ENCODE data around the gene LMNB1.
A peak's percentile ranks its signal among the peaks of the same experiment; 100 is the strongest.

LMNB1 gene

DNA sequence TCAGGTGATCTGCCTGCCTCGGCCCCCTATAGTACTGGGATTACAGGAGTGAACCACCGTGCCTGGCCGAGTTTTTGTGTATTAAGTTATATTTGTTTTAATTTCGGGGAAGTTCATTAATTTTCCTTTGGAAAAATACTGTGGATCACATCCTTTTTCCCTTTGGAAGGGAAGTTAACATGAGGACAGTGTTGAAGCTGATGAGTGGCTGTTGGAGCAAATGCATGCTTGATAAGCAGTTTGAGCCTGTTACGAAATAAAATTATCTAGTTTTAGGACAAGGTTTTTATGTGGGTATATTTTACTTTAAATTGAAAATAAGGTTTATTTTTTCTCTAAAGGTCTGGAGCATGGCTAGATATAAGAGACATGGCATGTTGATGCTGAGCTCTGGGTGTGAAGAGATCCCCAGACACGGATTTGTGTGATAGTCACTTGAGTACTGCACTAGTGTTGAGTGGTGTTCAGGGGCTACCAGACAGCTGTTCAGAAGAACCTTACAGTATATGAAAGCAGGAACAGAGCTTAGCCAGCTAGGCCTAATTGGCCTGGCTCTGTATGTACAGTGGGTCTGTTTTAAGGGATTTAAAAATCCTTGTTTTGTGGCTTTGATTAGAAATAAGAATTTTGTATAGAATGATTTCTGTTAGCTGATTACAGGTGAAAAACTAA is 17.4 kb downstream of the LMNB1 start:
- CTCF ChIA-PET, result interaction anchor here (0.6 to 1.6 kb wide), 10 partner anchors 8 to 149 kb away, joined by 3 to 9 read pairs (median 4); partner anchors contain the start of gene LMNB1
- POLR2A ChIA-PET, result interaction anchor here (0.5 kb wide), 1 partner anchor 14 kb away, joined by 3 read pairs; no protein-coding TSS in a partner anchor
- Histone ChIP-seq H3K4me1 (ENCODE audit: control extremely low read depth in 1 of 4, control insufficient read depth in 4 of 4, insufficient read depth in 4 of 4, low read length in 3 of 4) (peaks cover 0 to under 1% (median 0%) of the 10 kb centered on the region in 4 experiments), H3K27ac (ENCODE audit: insufficient read depth in 1 of 2, low read depth in 1 of 2, low read length in 2 of 2, poor library complexity in 1 of 2, severe bottlenecking in 2 of 2) (no peak overlapping the region), H3K27me3 (replicated peaks in 2 of 5; ENCODE audit: control insufficient read depth in 4 of 5, insufficient read depth in 5 of 5, low read length in 4 of 5) (no peaks in the 10 kb centered on the region), H3K9me3 (ENCODE audit: control extremely low read depth in 1 of 5, control insufficient read depth in 4 of 5, insufficient read depth in 2 of 5, low read depth in 1 of 5, low read length in 4 of 5) (no peaks in the 10 kb centered on the region), H3K4me3 (ENCODE audit: control insufficient read depth in 1 of 7, extremely low read depth in 1 of 7, insufficient read depth in 4 of 7, low read depth in 2 of 7, low read length in 6 of 7) (no peak overlapping the region), H3K36me3 (ENCODE audit: control insufficient read depth in 4 of 4, insufficient read depth in 4 of 4, low read length in 3 of 4) (peaks cover 0 to 9% (median 1%) of the 10 kb centered on the region in 4 experiments)
- no peak for DNase-seq
- WGBS (ENCODE audit: insufficient coverage), result 84% methylated on average over 6 of the region's 6 CpGs

DNA sequence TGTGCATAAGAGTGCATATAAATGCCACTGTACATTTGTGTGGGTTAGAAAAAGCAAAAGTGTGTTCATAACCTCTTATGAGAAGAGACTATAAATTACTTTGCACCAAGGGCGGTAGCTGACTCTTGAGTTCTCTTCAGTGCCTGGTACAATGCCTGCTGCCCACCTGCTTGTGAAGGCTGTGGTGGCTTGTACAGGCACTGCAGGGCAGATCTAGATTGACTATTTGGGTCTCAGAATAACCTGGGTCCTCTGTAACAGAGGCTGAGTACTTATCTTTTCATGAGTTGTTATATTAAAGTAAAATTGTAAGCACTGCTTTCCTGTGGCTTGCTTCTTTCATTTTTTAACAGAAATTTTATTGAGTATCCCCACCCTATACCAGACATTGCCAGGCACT is 22.8 kb downstream of the LMNB1 start:
- peaks cover 0 to 15% (median 1%) of the 10 kb centered on the region in 4 experiments for H3K36me3 ChIP-seq (ENCODE audit: control insufficient read depth in 4 of 4, insufficient read depth in 4 of 4, low read length in 3 of 4)
- POLR2A ChIA-PET, result no interaction called here
- CTCF ChIA-PET, result interaction anchor here (0.6 to 7.4 kb wide), 5 partner anchors 14 to 121 kb away, joined by 3 to 112 read pairs (median 3); no protein-coding TSS in a partner anchor
- 86% methylated on average over 1 of the region's 1 CpG for WGBS (ENCODE audit: insufficient coverage)
- H3K4me3 ChIP-seq (ENCODE audit: control insufficient read depth in 1 of 7, extremely low read depth in 1 of 7, insufficient read depth in 4 of 7, low read depth in 2 of 7, low read length in 6 of 7), result no peak overlapping the region
- H3K27me3 ChIP-seq (replicated peaks in 2 of 5; ENCODE audit: control insufficient read depth in 4 of 5, insufficient read depth in 5 of 5, low read length in 4 of 5), result no peaks in the 10 kb centered on the region
- DNase-seq, result no peak
- H3K27ac ChIP-seq (ENCODE audit: insufficient read depth in 1 of 2, low read depth in 1 of 2, low read length in 2 of 2, poor library complexity in 1 of 2, severe bottlenecking in 2 of 2), result no peak overlapping the region
- no peaks in the 10 kb centered on the region for H3K9me3 ChIP-seq (ENCODE audit: control extremely low read depth in 1 of 5, control insufficient read depth in 4 of 5, insufficient read depth in 2 of 5, low read depth in 1 of 5, low read length in 4 of 5)
- H3K4me1 ChIP-seq (ENCODE audit: control extremely low read depth in 1 of 4, control insufficient read depth in 4 of 4, insufficient read depth in 4 of 4, low read length in 3 of 4), result peaks cover 0 to 19% (median 8%) of the 10 kb centered on the region in 4 experiments

DNA sequence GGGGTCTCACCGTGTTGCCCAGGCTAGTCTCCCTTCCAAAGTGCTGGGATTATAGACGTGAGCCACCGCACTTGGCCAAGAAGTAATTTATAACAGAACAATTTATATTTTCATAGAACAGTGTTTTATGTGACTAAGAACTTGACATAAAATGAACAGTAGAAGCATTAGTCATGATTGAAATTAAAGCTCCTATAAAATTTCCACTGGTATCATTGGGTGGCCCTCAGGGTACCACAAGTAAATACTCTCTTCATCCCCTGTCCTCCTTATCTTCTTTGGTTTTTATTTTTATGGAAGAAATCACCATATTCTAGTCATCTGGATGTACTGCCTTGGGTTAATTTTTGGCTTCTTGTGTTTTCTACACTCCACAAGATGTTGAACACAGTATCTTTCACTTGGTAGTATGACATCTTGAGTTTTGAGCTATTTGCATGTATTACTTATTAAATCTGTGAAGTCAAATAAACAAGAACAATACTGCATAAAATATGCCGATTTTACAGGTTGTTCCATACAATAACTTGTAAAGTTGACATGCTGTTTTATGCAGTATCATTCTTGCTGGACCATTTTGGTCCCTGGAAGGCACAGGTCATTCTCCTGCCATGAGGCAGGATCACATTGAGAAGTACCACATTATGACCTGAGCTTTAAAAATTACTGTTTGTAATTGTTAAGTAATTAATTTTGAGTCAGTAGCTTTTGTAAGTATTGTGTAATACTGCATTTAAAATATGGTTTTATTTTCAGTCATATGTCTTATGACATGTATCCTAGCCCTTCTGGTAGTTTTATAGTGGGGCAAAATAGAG is 24.4 kb downstream of the LMNB1 start:
- peaks cover 0 to 23% (median 13%) of the 10 kb centered on the region in 4 experiments for H3K4me1 ChIP-seq (ENCODE audit: control extremely low read depth in 1 of 4, control insufficient read depth in 4 of 4, insufficient read depth in 4 of 4, low read length in 3 of 4)
- no peaks in the 10 kb centered on the region for H3K9me3 ChIP-seq (ENCODE audit: control extremely low read depth in 1 of 5, control insufficient read depth in 4 of 5, insufficient read depth in 2 of 5, low read depth in 1 of 5, low read length in 4 of 5)
- CTCF ChIA-PET, result interaction anchor here (0.6 to 7.4 kb wide), 27 partner anchors 10 to 692 kb away, joined by 3 to 112 read pairs (median 4); partner anchors contain the start of gene LMNB1
- H3K36me3 ChIP-seq (ENCODE audit: control insufficient read depth in 4 of 4, insufficient read depth in 4 of 4, low read length in 3 of 4), result peaks cover 2 to 31% (median 4%) of the 10 kb centered on the region in 4 experiments
- WGBS (ENCODE audit: insufficient coverage), result 100% methylated on average over 1 of the region's 4 CpGs
- no peak for DNase-seq
- H3K27me3 ChIP-seq (replicated peaks in 2 of 5; ENCODE audit: control insufficient read depth in 4 of 5, insufficient read depth in 5 of 5, low read length in 4 of 5), result no peaks in the 10 kb centered on the region
- no peak overlapping the region for H3K4me3 ChIP-seq (ENCODE audit: control insufficient read depth in 1 of 7, extremely low read depth in 1 of 7, insufficient read depth in 4 of 7, low read depth in 2 of 7, low read length in 6 of 7)
- POLR2A ChIA-PET, result no interaction called here
- H3K27ac ChIP-seq (ENCODE audit: insufficient read depth in 1 of 2, low read depth in 1 of 2, low read length in 2 of 2, poor library complexity in 1 of 2, severe bottlenecking in 2 of 2), result peak overlapping the region in 1 of 2 experiments; percentile 5

DNA sequence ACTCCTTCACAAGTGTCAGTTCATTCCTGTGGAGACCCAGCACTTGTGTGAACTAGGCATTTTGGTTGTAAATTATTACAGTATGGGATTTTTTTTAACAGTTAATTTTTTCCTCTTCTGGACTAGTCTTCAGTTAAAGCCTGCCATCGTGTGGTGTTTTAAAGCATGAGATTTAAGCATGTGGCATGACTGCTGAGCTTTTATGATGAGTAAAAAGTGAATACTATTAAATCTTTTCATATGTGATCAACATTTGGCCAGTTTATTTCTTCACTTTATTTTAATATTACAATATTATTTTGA is 25.0 kb downstream of the LMNB1 start:
- ChIA-PET CTCF (interaction anchor here (0.7 to 7.4 kb wide), 24 partner anchors 9 to 691 kb away, joined by 3 to 112 read pairs (median 5); partner anchors contain the start of gene LMNB1), POLR2A (no interaction called here)
- no peak overlapping the region for H3K4me3 ChIP-seq (ENCODE audit: control insufficient read depth in 1 of 7, extremely low read depth in 1 of 7, insufficient read depth in 4 of 7, low read depth in 2 of 7, low read length in 6 of 7)
- no peaks in the 10 kb centered on the region for H3K9me3 ChIP-seq (ENCODE audit: control extremely low read depth in 1 of 5, control insufficient read depth in 4 of 5, insufficient read depth in 2 of 5, low read depth in 1 of 5, low read length in 4 of 5)
- H3K4me1 ChIP-seq (ENCODE audit: control extremely low read depth in 1 of 4, control insufficient read depth in 4 of 4, insufficient read depth in 4 of 4, low read length in 3 of 4), result peaks cover under 1 to 29% (median 17%) of the 10 kb centered on the region in 4 experiments
- DNase-seq, result peak; percentile 69 to 84 (median 80)
- H3K27me3 ChIP-seq (replicated peaks in 2 of 5; ENCODE audit: control insufficient read depth in 4 of 5, insufficient read depth in 5 of 5, low read length in 4 of 5), result no peaks in the 10 kb centered on the region
- H3K27ac ChIP-seq (ENCODE audit: insufficient read depth in 1 of 2, low read depth in 1 of 2, low read length in 2 of 2, poor library complexity in 1 of 2, severe bottlenecking in 2 of 2), result no peak overlapping the region
- H3K36me3 ChIP-seq (ENCODE audit: control insufficient read depth in 4 of 4, insufficient read depth in 4 of 4, low read length in 3 of 4), result peaks cover 2 to 34% (median 5%) of the 10 kb centered on the region in 4 experiments
- no CpG with 5 or more reads among the region's 1 CpG for WGBS (ENCODE audit: insufficient coverage)

DNA sequence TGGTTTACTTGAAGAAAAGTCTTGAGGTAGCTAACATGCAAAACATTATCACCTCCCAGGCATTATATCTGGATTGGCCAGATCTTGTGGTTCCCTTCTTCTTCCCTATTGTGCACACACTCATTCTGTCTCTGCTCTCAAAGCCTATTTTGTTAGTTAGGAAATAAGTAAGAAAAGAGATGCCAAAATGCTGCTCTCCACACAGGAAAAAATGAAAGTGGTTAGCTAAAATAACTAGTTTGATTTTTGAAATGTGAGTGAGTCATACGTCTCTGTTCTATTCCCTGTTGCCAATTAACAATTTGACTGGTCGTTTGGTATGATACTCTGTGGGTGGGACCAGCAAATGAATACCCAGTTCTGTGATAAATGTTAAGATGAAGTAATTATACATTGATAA is 28.1 kb downstream of the LMNB1 start:
- Histone ChIP-seq H3K36me3 (ENCODE audit: control insufficient read depth in 4 of 4, insufficient read depth in 4 of 4, low read length in 3 of 4) (peaks cover 0 to 42% (median 7%) of the 10 kb centered on the region in 4 experiments), H3K27ac (ENCODE audit: insufficient read depth in 1 of 2, low read depth in 1 of 2, low read length in 2 of 2, poor library complexity in 1 of 2, severe bottlenecking in 2 of 2) (peak overlapping the region in 1 of 2 experiments; percentile 45), H3K4me3 (ENCODE audit: control insufficient read depth in 1 of 7, extremely low read depth in 1 of 7, insufficient read depth in 4 of 7, low read depth in 2 of 7, low read length in 6 of 7) (peak overlapping the region in 1 of 7 experiments; percentile 1), H3K9me3 (ENCODE audit: control extremely low read depth in 1 of 5, control insufficient read depth in 4 of 5, insufficient read depth in 2 of 5, low read depth in 1 of 5, low read length in 4 of 5) (no peaks in the 10 kb centered on the region), H3K27me3 (replicated peaks in 2 of 5; ENCODE audit: control insufficient read depth in 4 of 5, insufficient read depth in 5 of 5, low read length in 4 of 5) (no peaks in the 10 kb centered on the region), H3K4me1 (ENCODE audit: control extremely low read depth in 1 of 4, control insufficient read depth in 4 of 4, insufficient read depth in 4 of 4, low read length in 3 of 4) (peaks cover 2 to 54% (median 26%) of the 10 kb centered on the region in 4 experiments)
- ChIA-PET POLR2A (no interaction called here), CTCF (interaction anchor here (0.6 to 7.4 kb wide), 10 partner anchors 11 to 261 kb away, joined by 3 to 112 read pairs (median 5); no protein-coding TSS in a partner anchor)
- WGBS (ENCODE audit: insufficient coverage), result no CpG with 5 or more reads among the region's 2 CpGs
- peak in 2 of 3 donors; percentile 45 to 58 for DNase-seq

DNA sequence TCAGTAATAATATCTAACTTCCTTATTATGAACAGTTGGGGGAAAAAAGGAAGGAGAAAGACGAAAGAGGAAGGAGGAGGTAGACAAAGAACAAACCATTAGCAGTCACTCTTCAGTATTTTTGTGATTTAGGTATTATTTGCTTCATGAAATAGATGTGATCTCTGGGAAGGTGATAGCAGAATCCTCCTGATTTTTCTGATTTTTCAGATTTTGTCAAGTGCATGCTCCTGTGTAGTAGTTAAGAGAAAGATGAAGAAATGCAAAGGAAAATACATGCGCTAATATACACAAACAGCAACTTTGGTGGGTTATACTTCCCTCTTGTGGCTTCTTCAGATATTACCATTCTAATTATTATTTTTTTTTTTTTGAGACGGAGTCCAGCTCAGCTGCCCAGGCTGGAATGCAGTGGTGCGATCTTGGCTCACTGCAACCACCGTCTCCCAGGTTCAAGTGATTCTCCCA is 31.6 kb downstream of the LMNB1 start:
- ChIA-PET CTCF (interaction anchor here (1.0 to 3.8 kb wide), 8 partner anchors 13 to 682 kb away, joined by 3 to 16 read pairs (median 6); partner anchors contain the start of gene LMNB1), POLR2A (interaction anchor here (1.0 kb wide), 1 partner anchor 30 kb away, joined by 3 read pairs; no protein-coding TSS in a partner anchor)
- peaks cover 8 to 63% (median 33%) of the 10 kb centered on the region in 4 experiments for H3K4me1 ChIP-seq (ENCODE audit: control extremely low read depth in 1 of 4, control insufficient read depth in 4 of 4, insufficient read depth in 4 of 4, low read length in 3 of 4)
- H3K27me3 ChIP-seq (replicated peaks in 2 of 5; ENCODE audit: control insufficient read depth in 4 of 5, insufficient read depth in 5 of 5, low read length in 4 of 5), result no peaks in the 10 kb centered on the region
- 80% methylated on average over 3 of the region's 5 CpGs for WGBS (ENCODE audit: insufficient coverage)
- DNase-seq, result peak; percentile 54 to 74 (median 63)
- H3K27ac ChIP-seq (ENCODE audit: insufficient read depth in 1 of 2, low read depth in 1 of 2, low read length in 2 of 2, poor library complexity in 1 of 2, severe bottlenecking in 2 of 2), result no peak overlapping the region
- no peaks in the 10 kb centered on the region for H3K9me3 ChIP-seq (ENCODE audit: control extremely low read depth in 1 of 5, control insufficient read depth in 4 of 5, insufficient read depth in 2 of 5, low read depth in 1 of 5, low read length in 4 of 5)
- peaks cover 9 to 66% (median 20%) of the 10 kb centered on the region in 4 experiments for H3K36me3 ChIP-seq (ENCODE audit: control insufficient read depth in 4 of 4, insufficient read depth in 4 of 4, low read length in 3 of 4)
- H3K4me3 ChIP-seq (ENCODE audit: control insufficient read depth in 1 of 7, extremely low read depth in 1 of 7, insufficient read depth in 4 of 7, low read depth in 2 of 7, low read length in 6 of 7), result peak overlapping the region in 4 of 7 experiments; percentile 17 to 45 (median 30)

Data from common myeloid progenitor, CD34-positive (primary cell).